GM12874 (cell line): ENCODE data around the gene TRIM24.

Source experiments
- CTCF ChIP-seq: IDR thresholded peaks from 2 replicates; pipeline ENCODE4 v1.5.1; 2011; ENCODE audit warnings: low read depth, mild to moderate bottlenecking, control low read depth, low read length, moderate library complexity; ENCODE audit not compliant: insufficient read depth

TRIM24 gene

GRCh38 chr7:138569418-138569817 lies 109.4 kb downstream of the TRIM24 start:
- no peak for TF ChIP-seq CTCF

GRCh38 chr7:138570715-138571114 lies 110.7 kb downstream of the TRIM24 start:
- TF ChIP-seq CTCF, result no peak

- TF ChIP-seq CTCF, result no peak
Measured at GRCh38 chr7:138573741-138574140, 113.7 kb downstream of the TRIM24 start.

- no peak for TF ChIP-seq CTCF
Measured at GRCh38 chr7:138575897-138576428, 115.9 kb downstream of the TRIM24 start.

GRCh38 chr7:138579136-138579535 lies 119.1 kb downstream of the TRIM24 start:
- TF ChIP-seq CTCF, result no peak

- no peak for TF ChIP-seq CTCF
Measured at GRCh38 chr7:138579671-138580070, 119.6 kb downstream of the TRIM24 start.

- TF ChIP-seq CTCF, result no peak
Measured at GRCh38 chr7:138581065-138581464, 121.0 kb downstream of the TRIM24 start.

GRCh38 chr7:138584283-138584682 lies 124.2 kb downstream of the TRIM24 start:
- TF ChIP-seq CTCF, result no peak
